Peyer's patch (tissue), 4 donors: ENCODE results near the gene UBXN11.
"Not testable (repeated sequence)": the region's sequence is repeated elsewhere in the genome, so short reads cannot be mapped to it uniquely, and the experiment has no call there.

Experiments
- POLR2A ChIP-seq, 2 donors: fragments of 450-650 bp; IDR thresholded peaks; one replicate each; pipeline ENCODE4 v1.5.1; 2017; ENCODE audit warnings: antibody characterized with exemption in 2 of 2, mild to moderate bottlenecking in 2 of 2, moderate library complexity in 2 of 2
- TF ChIP-seq, protein P1 (sequence below), 6 experiments: fragments of 450-650 bp in 4 of 6; fragments of 200-600 bp in 2 of 6; sonication (generic) in 1 of 6; IDR thresholded peaks; one replicate each; pipeline ENCODE4 v1.5.1; 2017 to 2019; ENCODE audit warnings: antibody characterized with exemption in 6 of 6, mild to moderate bottlenecking in 3 of 6, moderate library complexity in 1 of 6

DNA sequence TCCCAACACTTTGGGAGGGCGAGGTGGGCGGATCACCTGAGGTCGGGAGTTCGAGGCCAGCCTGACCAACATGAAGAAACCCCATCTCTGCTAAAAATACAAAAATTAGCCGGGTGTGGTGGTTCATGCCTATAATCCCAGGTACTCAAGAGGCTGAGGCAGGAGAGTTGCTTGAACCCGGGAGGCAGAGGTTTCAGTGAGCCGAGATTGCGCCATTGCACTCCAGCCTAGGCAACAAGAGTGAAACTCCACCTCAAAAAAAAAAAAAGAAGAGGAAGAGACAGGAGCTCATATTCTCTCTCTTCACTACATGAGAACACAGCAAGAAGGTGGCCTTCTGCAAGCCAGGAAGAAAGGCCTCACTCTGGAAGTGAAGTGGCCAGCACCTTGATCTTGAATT lies 26.9 kb upstream of the UBXN11 start:
- TF ChIP-seq, protein P1, sequence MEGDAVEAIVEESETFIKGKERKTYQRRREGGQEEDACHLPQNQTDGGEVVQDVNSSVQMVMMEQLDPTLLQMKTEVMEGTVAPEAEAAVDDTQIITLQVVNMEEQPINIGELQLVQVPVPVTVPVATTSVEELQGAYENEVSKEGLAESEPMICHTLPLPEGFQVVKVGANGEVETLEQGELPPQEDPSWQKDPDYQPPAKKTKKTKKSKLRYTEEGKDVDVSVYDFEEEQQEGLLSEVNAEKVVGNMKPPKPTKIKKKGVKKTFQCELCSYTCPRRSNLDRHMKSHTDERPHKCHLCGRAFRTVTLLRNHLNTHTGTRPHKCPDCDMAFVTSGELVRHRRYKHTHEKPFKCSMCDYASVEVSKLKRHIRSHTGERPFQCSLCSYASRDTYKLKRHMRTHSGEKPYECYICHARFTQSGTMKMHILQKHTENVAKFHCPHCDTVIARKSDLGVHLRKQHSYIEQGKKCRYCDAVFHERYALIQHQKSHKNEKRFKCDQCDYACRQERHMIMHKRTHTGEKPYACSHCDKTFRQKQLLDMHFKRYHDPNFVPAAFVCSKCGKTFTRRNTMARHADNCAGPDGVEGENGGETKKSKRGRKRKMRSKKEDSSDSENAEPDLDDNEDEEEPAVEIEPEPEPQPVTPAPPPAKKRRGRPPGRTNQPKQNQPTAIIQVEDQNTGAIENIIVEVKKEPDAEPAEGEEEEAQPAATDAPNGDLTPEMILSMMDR (IDR thresholded peaks at IDR 0.05): not testable (repeated sequence)
- not testable (repeated sequence) for TF ChIP-seq POLR2A (IDR thresholded peaks at IDR 0.05)
